Superior temporal gyrus (tissue), 1 donor: ENCODE results near the gene PAN2.
"Not testable (repeated sequence)": the region's sequence is repeated elsewhere in the genome, so short reads cannot be mapped to it uniquely, and the experiment has no call there.

Experiments
- DNase-seq: peaks from one replicate; pipeline ENCODE4 v3.0.0-alpha.2; 2016; ENCODE audit errors: extremely low spot score

The PAN2 gene

GRCh38 chr12:56272468-56272867, 61.3 kb downstream of the PAN2 start:
- DNase-seq = not testable (repeated sequence)

- peak; percentile 28 for DNase-seq
Measured at GRCh38 chr12:56271031-56271430, 62.8 kb downstream of the PAN2 start.

DNA sequence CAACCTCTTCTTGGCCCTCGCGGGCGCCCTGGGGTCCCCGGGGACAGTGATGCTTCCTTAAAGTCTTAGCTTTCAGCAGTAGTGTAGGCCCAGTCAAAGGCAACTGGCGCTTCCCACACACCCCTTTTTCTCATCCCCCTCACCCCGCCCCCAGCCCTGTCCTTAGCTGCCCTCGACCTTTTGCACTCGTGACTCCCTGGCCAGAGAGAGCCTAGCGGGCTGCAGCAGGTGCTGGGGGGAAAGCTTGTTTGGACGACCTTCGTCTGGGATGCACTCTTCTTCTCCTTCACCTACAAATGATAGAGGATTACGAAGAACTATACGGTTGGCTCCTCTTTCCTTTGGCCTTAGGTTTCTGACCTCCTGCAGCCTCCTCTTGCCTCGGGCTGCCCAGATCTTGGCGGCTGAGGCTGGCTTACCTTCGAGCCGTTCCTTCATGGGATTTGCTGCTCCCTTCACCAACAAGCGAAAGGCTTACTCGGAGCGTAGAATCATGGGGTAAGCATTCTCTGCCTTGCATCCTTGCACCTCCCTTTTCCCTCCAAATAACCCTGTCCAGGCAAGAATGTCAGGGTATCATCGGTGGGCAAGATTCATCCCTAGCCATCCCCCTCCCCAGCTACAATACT, 66.2 kb downstream of the PAN2 start:
- DNase-seq = no peak

DNA sequence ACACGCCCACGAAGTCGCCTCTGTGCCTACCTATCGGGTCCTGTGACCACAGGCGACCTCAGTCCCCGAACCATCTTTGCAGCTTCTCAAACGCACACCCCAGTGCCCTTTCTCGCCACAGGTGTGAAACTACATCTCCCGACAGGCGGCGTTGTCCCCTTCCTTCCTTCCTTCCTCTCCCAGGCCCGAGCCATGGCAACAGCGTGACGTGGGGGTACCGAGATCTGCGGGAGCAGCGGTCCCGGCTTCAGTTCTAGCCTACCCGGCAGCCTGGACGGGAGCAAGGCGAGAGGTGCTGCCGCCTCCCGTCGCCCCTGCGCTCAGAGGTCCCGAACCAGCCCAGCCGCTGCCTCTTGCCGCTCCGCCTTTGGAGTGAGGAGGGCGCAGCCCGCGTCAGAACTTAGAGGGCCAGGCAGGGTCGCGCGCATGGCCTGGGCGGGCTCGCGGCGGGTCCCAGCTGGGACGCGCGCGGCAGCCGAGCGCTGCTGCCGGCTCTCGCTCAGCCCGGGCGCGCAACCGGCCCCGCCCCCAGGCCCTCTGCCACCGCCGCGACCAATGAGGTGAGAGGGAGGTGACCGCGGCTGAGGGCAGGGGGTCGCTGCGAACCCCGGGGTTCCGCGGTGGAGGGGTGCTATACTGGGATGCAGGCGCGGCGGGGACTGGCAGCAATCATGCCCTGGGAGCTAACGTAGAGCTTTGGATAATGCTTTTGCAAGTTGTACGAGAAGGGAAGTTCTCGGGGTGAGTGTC, 66.9 kb downstream of the PAN2 start, which contains the start of gene COQ10A:
TSS of gene COQ10A (plus strand) at position 250 of the 750 bp plus-strand sequence. CDS start at position 427, 177 bp downstream.
- DNase-seq = peak; percentile 87
